CD4-positive, alpha-beta T cell treated with Interleukin-17A for 1 hour (primary cell): ENCODE measurements around the gene CACNB3.

Experiments used
- DNase-seq: peaks from one replicate; pipeline ENCODE4 v3.0.0-alpha.2; 2020

CACNB3 gene

DNA sequence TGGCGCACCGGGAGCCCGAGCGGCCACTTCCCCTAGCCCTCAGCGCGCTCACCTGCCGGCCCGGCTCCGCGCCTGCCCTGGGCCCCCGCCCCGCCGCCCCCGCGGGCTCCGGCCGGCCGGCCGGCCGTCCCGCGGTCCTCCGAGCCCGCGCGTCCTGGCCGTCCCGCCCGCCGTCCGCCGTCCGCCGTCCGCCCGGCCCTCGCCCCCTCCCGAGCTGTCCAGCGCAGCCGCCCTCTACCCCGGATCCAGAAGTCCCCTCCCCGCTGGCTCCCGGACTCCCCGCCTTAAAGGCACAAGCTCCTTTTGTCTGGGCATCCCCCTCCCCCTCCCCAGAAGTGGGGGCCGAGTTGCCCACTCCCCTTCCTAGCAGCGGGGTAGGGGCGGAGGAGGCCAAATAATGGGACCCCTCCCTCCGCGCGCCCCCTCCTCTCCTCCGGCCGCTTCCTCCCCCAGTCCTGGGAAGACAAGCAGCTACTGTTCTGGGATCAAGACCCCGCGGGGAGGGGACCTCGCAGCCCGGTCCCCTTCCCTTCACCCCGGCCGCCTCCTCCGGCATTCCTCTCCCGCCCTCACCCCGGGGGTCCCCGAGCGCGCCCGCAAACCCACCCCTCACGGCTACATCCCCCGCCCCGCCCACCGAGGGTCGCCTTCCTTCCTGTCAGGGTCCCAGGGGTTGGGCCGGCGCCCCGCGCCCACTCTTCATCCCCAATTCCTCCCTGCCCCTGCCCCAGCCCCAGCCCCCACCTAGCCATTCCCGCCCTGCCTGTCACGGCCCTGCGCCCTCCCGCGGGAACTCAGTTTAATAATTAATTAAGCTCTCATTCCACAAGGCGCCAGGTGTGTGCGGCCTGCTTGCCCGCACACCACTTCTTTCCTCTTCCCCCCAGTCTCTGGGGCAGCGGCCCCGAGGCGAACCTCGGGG is 29.2 kb upstream of the CACNB3 start, which contains the start of gene ADCY6:
Gene ADCY6, minus strand, starts transcription at position 236 of the 922 bp plus-strand sequence. CDS start 5,655 bp downstream, outside the sequence.
- no peak for DNase-seq

DNA sequence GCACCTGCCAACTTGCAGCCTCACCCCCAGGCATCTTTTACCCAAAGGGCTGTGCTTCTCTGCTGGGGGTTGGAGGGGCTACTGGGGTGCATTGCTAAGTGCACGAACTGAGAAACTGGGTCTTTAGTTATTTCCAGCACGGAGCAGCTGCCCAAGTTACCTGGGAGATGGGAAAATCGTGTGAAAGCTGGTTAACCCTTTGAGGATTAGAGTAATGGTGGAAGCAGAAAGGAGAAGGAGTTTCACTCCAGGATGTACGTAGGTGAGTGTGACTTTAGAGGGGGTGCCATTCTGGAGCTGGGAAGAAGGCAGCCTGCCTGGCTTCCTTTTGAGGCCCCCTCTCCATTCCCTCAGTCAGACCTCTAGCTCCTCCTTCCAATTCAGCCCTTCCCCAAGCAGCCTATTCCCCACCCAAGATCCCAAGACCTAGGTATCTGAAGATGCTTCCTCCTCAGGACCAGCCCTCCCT is 28.4 kb upstream of the CACNB3 start:
- DNase-seq: no peak

GRCh38 chr12:48793696-48794095 is 24.6 kb upstream of the CACNB3 start:
- no peak for DNase-seq

DNA sequence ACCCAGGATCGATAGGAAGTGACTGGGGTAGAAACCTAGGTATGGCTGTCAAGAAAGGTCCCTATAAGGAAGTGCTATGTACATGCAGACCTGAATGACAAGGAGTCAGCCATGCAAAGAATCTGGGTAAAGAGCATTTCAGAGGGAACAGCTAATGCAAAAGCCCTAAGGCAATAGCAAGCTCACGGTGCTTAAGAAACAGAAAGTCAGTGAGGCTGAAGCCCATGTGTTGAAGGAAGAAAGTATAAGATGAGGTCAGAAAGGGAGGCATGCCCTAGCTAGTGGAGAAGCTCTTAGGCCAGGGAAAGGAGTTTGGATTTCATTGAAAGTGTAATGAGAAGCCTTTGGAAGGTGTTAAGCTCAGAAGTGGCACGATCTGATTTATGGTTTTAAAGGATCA is 23.4 kb upstream of the CACNB3 start:
- no peak for DNase-seq

- DNase-seq: peak; percentile 60
These were observed 22.5 kb upstream of the CACNB3 start for GRCh38 chr12:48795550-48796455.

DNA sequence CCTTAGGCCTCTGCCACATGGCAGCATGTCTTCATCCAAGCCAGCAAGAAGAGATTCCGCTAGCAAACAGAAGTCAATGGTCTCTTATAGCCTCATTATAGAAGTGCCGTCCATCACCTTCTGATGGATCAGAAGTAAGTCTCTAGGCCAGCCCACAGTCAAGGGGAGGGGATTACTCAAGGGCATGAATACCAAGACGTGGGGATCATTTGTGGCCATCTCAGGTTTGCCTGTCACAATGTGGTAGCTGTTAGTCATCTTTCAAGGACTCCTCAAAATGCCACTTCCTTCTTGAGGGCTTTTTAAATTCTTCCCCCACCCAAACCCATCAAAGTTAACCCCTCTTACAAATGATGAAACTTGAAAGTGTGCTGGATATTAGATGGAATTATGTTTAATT is 21.3 kb upstream of the CACNB3 start:
- no peak for DNase-seq

GRCh38 chr12:48800457-48800856 is 17.8 kb upstream of the CACNB3 start:
- no peak for DNase-seq

GRCh38 chr12:48800971-48801370 is 17.3 kb upstream of the CACNB3 start:
- DNase-seq: no peak

- DNase-seq: no peak
These were observed 14.6 kb upstream of the CACNB3 start for GRCh38 chr12:48803675-48804074.

DNA sequence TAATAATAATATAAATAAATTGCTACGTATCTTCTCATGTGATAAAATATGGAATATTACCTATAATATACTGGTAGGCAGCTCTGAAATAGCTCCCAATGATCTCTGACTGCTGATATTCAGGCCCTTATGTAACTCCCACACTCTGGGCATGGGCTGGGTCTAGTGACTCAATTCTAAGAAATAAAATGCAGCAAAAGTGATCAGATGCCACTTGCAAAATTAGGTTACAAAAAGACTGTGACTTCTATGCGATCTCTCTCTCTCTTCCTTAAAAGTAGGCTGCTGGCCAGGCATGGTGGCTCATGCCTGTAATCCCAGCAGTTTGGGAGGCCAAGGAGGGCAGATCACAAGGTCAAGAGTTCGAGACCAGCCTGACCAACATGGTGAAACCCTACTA is 10.3 kb upstream of the CACNB3 start:
- DNase-seq: no peak

DNA sequence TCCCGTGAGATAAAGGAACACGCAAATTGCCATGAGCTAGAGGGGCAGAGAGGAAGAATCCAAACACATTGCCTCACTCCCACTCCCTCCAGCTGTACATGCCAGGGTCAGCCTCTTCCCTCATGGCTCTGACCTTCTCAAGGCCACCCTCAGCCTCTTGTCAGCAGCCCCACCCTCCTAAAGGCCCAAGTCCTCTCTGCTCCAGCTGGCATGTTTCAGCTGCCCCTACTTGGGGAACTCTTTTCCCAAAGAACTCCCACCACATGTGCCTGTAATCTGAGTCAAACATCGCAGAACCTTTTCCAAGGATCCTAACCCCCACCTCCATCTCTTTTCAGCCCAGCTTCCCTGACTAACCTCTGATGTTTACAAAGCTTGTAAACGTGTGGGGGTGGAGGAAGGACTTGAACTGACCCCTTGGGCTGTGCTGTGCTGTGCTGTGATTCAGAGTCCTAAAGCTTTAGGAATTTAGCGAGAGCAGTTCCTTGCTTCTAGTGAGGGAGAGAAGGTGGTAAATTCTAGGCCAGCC is 7.3 kb upstream of the CACNB3 start:
- no peak for DNase-seq

- no peak for DNase-seq
These were observed 6.7 kb upstream of the CACNB3 start for GRCh38 chr12:48811437-48812090.

GRCh38 chr12:48812389-48812788 is 5.9 kb upstream of the CACNB3 start:
- no peak for DNase-seq

- no peak for DNase-seq
These were observed 4.6 kb upstream of the CACNB3 start for GRCh38 chr12:48813465-48814261.

- DNase-seq: peak; percentile 79
These were observed 3.8 kb upstream of the CACNB3 start for GRCh38 chr12:48814262-48815125.

GRCh38 chr12:48815126-48816110 is 2.9 kb upstream of the CACNB3 start:
- DNase-seq: peak; percentile 29

DNA sequence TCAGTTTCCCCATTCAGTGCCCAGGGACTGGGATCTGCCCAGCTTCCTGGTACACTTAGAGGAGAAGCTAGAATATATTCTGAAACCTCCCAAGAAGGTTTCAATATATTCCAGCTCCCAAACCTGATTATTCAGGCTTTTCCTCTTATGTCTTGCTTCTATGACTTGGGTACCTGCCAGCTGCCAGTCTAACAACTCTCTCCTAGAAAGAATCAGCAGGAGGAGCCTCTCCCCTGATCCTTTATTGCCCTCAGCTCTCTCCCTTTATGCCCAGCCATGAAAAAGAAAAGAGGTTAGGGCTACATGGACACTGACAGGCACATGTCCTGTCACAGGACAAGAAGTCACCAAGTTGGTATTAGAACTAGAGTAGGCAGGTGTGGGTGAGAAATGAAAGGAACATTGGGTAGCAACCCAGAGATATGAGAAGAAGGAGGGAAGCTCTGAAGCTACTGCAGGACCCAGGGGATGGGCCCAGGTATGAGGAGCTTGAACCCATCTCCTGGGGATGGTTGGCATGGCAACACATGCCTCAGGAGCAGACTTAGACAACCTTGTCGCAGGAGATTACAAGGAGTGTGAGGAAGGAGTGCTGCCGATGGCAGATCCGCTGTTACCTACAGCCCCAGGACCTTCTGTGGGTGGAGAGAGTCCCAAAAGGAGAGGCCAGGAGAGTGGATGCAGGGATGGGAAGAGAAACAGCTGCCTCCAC is 2.0 kb upstream of the CACNB3 start:
- DNase-seq: no peak

DNA sequence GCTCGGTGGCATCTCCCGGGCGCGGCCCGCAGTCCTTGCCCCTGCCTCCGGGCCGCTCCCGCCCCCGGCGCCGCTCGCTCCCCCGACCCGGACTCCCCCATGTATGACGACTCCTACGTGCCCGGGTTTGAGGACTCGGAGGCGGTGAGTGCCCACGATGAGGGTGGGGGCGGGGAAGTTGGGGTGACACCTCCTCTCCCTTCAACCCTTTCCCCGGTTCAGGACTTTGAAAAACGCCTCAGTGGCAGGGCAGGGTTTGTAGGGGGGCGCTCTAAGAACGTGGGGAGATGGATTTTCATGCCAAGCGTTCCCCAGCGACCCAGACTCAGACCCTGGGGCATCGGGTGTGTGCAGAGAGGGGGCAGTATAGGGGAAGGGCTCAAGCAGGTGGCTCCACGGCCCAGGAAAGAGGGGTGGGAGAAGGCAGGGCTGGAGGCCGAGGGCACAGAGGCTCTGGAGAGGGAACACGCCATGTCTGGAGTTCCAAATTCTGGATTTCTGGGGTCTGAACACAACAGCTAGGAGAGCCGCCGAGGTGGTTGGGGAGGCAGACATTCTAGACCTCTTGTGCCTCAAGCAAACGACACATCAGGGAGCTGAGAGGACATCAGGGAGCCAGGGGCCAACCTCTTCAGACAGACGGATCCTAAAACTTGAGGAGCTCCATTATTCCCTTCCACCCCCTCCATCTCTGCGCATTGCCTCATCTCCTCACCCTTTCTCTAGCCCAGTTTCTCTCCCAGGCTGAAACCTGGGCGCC is 715 bp downstream of the CACNB3 start:
- peak; percentile 34 for DNase-seq
